GM21526 (cell line): ENCODE data around the gene TOMM40.
A peak's percentile ranks its signal among the peaks of the same experiment; 100 is the strongest.
"Not testable (repeated sequence)": the region's sequence is repeated elsewhere in the genome, so short reads cannot be mapped to it uniquely, and the experiment has no call there.

Source experiments
- ATAC-seq: cut with Tn5 transposase; IDR thresholded peaks from one replicate; pipeline ENCODE4 v1.9.1; 2021; ENCODE audit warnings: moderate library complexity; ENCODE audit not compliant: unreplicated experiment, low FRiP score

TOMM40 gene

DNA sequence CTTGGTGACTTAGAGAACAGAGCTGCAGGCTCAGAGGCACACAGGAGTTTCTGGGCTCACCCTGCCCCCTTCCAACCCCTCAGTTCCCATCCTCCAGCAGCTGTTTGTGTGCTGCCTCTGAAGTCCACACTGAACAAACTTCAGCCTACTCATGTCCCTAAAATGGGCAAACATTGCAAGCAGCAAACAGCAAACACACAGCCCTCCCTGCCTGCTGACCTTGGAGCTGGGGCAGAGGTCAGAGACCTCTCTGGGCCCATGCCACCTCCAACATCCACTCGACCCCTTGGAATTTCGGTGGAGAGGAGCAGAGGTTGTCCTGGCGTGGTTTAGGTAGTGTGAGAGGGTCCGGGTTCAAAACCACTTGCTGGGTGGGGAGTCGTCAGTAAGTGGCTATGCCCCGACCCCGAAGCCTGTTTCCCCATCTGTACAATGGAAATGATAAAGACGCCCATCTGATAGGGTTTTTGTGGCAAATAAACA, 33.2 kb downstream of the TOMM40 start:
- ATAC-seq, result no peak

DNA sequence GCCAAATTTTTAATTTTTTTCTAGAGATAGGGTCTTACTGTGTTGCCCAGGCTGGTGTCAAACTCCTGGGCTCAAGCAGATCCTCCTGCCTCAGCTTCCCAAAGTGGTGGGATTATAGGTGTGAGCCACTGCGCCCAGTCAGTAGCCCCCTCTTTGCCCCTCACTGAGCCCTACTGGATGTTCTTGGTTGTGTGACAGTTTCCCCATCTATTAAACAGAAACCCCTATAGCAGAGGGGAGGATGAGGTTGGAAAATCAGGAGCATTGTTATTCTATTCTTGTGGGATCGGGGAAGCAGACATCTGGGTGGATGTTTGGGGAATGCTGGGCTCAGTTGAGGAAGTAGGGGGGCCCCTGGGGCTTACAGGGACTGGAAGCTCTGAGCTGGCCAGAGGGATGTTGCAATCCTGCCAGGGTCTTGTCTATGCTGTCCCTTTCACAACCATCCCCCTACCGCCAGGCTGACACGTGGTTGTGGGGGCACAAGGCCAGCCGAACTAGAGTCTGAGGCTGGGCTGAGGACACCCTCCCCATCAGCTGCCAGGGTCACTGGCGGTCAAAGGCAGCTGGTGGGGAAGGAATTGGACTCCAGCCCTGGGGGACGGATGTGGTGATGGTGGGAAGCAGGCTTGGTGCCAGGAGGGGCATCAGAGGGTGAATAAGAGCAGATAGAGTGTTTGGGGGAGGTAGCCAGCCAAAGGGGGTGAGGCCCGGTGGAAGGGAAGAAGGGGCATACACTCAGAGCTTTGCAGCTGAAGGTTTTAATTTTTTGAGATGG, 34.2 kb downstream of the TOMM40 start:
- ATAC-seq, result no peak

GRCh38 chr19:44926245-44927077, 35.4 kb downstream of the TOMM40 start:
- ATAC-seq, result not testable (repeated sequence)

- no peak for ATAC-seq
Measured at GRCh38 chr19:44927746-44928145, 36.7 kb downstream of the TOMM40 start.

- ATAC-seq, result no peak
Measured at GRCh38 chr19:44930088-44930487, 39.0 kb downstream of the TOMM40 start.

DNA sequence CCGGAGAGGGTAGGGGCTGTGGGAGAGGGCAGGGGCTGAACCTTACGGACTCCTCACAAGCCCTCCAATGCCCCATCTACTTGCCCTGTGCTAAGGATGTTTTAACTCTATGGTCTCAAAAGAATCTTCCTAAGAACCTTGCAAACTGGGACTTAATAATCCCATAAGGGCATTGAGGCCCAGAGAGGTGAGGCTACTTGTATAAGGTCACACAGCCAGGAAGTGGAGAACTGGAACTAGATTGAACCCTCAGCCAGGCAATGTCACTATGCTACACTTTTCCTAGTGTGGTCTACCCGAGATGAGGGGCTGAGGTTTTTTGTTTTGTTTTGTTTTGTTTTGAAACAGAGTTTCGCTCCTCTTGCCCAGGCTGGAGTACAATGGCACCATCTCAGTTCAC, 40.5 kb downstream of the TOMM40 start:
- ATAC-seq, result no peak

DNA sequence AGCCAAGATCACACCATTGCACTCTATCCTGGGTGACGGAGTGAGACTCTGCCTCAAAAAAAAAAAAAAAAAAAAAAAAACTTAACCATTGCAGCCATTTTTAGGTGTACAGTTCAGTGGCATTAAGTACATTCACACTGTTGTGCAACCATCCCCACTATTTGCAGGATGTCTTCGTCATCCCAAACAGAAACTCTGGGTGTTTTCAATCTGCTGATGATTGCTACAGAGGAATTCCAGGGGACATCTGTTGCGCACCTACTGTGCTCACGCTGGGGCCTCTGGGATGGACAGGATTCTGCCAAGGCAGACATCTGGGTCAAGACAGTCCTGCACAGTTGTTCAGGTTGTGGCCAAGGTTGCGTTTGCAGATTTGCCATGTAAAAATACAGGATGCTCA, 48.6 kb downstream of the TOMM40 start:
- ATAC-seq, result no peak

DNA sequence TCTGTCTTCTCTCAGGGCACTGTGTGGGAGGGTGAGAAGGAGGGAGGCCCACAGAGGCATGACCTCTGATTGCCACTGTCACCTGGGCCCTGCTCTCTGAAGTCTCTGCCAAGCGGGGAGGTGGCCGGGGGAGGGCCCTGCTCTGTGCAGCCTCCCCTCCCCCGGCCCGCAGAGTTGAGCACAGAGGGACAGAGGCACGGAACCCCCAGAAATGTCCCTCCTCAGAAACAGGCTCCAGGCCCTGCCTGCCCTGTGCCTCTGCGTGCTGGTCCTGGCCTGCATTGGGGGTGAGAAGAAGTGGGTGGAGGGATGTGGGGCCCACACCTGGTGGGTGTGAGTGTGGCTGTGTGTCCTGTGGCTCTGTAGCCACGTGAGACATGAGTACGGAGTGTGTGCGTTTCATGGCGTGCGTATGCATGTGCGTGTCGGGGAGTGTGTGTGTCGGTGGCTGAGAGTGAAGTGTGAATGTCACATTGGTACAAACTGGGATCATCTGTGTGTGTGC, 51.1 kb downstream of the TOMM40 start, which contains the start of gene APOC4:
Gene APOC4 (plus strand): TSS at position 171 of the 505 bp plus-strand sequence. CDS start 41 bp downstream, at position 212.
- no peak for ATAC-seq

GRCh38 chr19:44943801-44944249, 52.8 kb downstream of the TOMM40 start:
- peak; percentile 54 for ATAC-seq

DNA sequence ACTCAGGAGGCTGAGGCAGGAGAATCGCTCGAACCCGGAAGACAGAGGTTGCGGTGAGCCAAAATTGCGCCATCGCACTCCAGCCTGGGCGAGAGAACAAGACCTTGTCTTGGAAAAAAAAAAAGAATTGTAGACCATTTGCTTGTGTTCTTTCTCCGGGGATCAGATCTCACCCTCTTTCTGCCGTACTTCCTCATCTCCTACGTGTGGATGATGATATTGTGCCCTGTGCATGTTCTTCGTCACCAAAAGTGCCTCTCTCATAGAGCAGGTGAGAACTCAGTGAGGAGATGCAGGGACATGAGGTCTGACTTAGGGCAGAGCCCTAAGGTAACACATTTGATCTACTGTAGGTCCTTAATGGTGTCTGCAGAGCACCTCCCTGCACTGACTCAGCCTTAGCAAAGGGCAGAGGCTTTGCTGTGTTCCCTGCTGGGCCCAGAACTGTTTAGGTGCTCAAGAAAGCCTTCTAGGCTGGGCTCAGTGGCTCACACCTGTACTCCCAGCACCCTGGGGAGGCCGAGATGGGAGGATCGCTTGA, 56.1 kb downstream of the TOMM40 start:
- no peak for ATAC-seq

GRCh38 chr19:44948237-44948636, 57.2 kb downstream of the TOMM40 start:
- ATAC-seq, result no peak

- no peak for ATAC-seq
Measured at GRCh38 chr19:44948763-44949374, 57.8 kb downstream of the TOMM40 start.

DNA sequence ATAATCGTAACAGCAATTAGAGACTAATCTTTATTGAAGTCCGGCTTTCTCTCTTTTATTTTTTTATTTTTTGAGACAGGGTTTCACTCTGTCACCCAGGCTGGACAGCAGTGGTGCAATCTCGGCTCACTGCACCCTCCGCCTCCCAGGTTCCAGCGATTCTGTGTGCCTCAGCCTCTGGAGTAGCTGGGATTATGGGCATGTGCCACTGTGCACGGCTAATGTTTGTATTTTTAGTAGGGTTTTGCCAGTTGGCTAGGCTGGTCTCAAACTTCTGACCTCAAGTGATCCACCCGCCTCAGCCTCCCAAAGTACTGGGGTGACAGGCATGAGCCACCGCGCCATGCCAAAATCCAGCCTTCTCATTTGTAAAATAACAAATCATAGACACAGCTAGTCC, 58.5 kb downstream of the TOMM40 start:
- no peak for ATAC-seq

GRCh38 chr19:44951179-44952159, 60.4 kb downstream of the TOMM40 start:
- ATAC-seq, result no peak
